MCF 10A (cell line): ENCODE data around the gene NECAB3. TPM values are rescaled to one million over a fixed set of nuclear protein-coding genes. Genes with fewer than 3 reads are reported as not detected.

Experiments used
- BruUV-seq: library from RNA; stranded (reverse); fragments of 400-500 nt; replicated peaks from 2 replicates; lab custom pipeline; 2021; lab: Mats Ljungman, UMichigan
- CTCF ChIA-PET: fragments of 300-600 bp; sonication (Branson Sonifier 250); formaldehyde crosslinking; extraction: SDS; loops from one replicate; lab custom pipeline; 2021; ENCODE audit warnings: antibody characterized with exemption, inconsistent platforms; lab: Yijun Ruan, JAX
- POLR2A ChIA-PET: fragments of 300-600, 350-650 bp; sonication (Branson Sonifier 250); formaldehyde crosslinking; extraction: SDS; loops from one replicate; lab custom pipeline; 2020; ENCODE audit warnings: antibody characterized with exemption, inconsistent platforms; lab: Yijun Ruan, JAX
- DNase-seq: peaks from one replicate; pipeline ENCODE4 v3.0.0-alpha.2; 2018; ENCODE audit not compliant: unreplicated experiment
- H3K27ac Mint-ChIP-seq: one replicate; pipeline ENCODE4 v1.8.0; 2022; ENCODE audit warnings: mild to moderate bottlenecking, low read depth, mixed read lengths; ENCODE audit not compliant: unreplicated experiment
- H3K27me3 Mint-ChIP-seq: one replicate; pipeline ENCODE4 v1.8.0; 2022; ENCODE audit warnings: mixed read lengths; ENCODE audit not compliant: insufficient read depth, unreplicated experiment
- H3K36me3 Mint-ChIP-seq: one replicate; pipeline ENCODE4 v1.8.0; 2022; ENCODE audit warnings: mild to moderate bottlenecking, moderate library complexity, mixed read lengths; ENCODE audit not compliant: insufficient read depth, unreplicated experiment
- H3K4me1 Mint-ChIP-seq: one replicate; pipeline ENCODE4 v1.8.0; 2022; ENCODE audit warnings: mixed read lengths; ENCODE audit not compliant: insufficient read depth, unreplicated experiment
- H3K4me3 Mint-ChIP-seq: one replicate; pipeline ENCODE4 v1.8.0; 2022; ENCODE audit warnings: mild to moderate bottlenecking, moderate library complexity, mixed read lengths; ENCODE audit not compliant: unreplicated experiment
- H3K9me3 Mint-ChIP-seq: one replicate; pipeline ENCODE4 v1.8.0; 2022; ENCODE audit warnings: mixed read lengths; ENCODE audit not compliant: unreplicated experiment
- CTCF ChIP-seq: fragments of 200-600 bp; IDR thresholded peaks from one replicate; pipeline ENCODE4 v1.8.0; 2022; ENCODE audit warnings: antibody characterized with exemption, mild to moderate bottlenecking; ENCODE audit not compliant: unreplicated experiment
- intact Hi-C: fragments of 100-400 bp; cut with micrococcal nuclease; formaldehyde crosslinking; loops from 2 replicates; pipeline ENCODE4 v1.14.1; 2022
- total RNA-seq: library from RNA; stranded (reverse); gene quantifications from 2 replicates; pipeline ENCODE4 v1.2.3, GENCODE V29; 2022

Gene NECAB3
- total RNA-seq, 1 experiment from 2014 or later = 15.1 TPM

- peak; percentile 11 for DNase-seq
- peak overlapping the region; percentile 0 for H3K27ac Mint-ChIP-seq
- H3K36me3 Mint-ChIP-seq = peaks cover 17% of the 10 kb centered on the region
- CTCF ChIA-PET = interaction anchor here (0.5 to 2.4 kb wide), 8 partner anchors 15 to 1996 kb away, joined by 3 to 7 read pairs (median 3); partner anchors contain the start of gene E2F1
- POLR2A ChIA-PET = interaction anchor here (0.5 to 3.2 kb wide), 21 partner anchors 10 to 900 kb away, joined by 3 to 37 read pairs (median 5); partner anchors contain the start of genes ACTL10, CHMP4B, EIF2S2 and MAPRE1
- no peak for TF ChIP-seq CTCF
- intact Hi-C loops = no loop called here
- H3K4me3 Mint-ChIP-seq = peak overlapping the region; percentile 67
- no peaks in the 10 kb centered on the region for H3K27me3 Mint-ChIP-seq
- H3K9me3 Mint-ChIP-seq = peaks cover 7% of the 10 kb centered on the region
- peaks cover 9% of the 10 kb centered on the region for H3K4me1 Mint-ChIP-seq
- BruUV-seq = TSS peak; percentile 86
Measured at GRCh38 chr20:33719277-33719988, 45.2 kb upstream of the NECAB3 start.

GRCh38 chr20:33716498-33716897, 42.3 kb upstream of the NECAB3 start:
- no peak overlapping the region for H3K4me3 Mint-ChIP-seq
- no peak for TF ChIP-seq CTCF
- DNase-seq = no peak
- H3K4me1 Mint-ChIP-seq = peaks cover 9% of the 10 kb centered on the region
- H3K9me3 Mint-ChIP-seq = peaks cover 7% of the 10 kb centered on the region
- H3K36me3 Mint-ChIP-seq = peaks cover 28% of the 10 kb centered on the region
- intact Hi-C loops = no loop called here
- CTCF ChIA-PET = interaction anchor here (0.6 to 1.6 kb wide), 3 partner anchors 31 to 353 kb away, joined by 3 to 4 read pairs (median 3); no protein-coding TSS in a partner anchor
- H3K27me3 Mint-ChIP-seq = no peaks in the 10 kb centered on the region
- H3K27ac Mint-ChIP-seq = no peak overlapping the region
- POLR2A ChIA-PET = no interaction called here
- BruUV-seq = no TSS peak

- H3K9me3 Mint-ChIP-seq = no peaks in the 10 kb centered on the region
- TF ChIP-seq CTCF = no peak
Measured at GRCh38 chr20:33713865-33714367, 39.7 kb upstream of the NECAB3 start.

GRCh38 chr20:33711446-33711738, 37.2 kb upstream of the NECAB3 start:
- Mint-ChIP-seq H3K36me3 (peaks cover 31% of the 10 kb centered on the region), H3K4me1 (peaks cover 17% of the 10 kb centered on the region)
- CTCF ChIA-PET = interaction anchor here (0.6 kb wide), 1 partner anchor 292 kb away, joined by 3 read pairs; no protein-coding TSS in a partner anchor

More at GRCh38 chr20:33713865-33714367, 39.7 kb upstream of the NECAB3 start:
- BruUV-seq = no TSS peak
- intact Hi-C loops = no loop called here
- Mint-ChIP-seq H3K4me1 (peaks cover 20% of the 10 kb centered on the region), H3K4me3 (no peak overlapping the region), H3K27ac (no peak overlapping the region), H3K27me3 (no peaks in the 10 kb centered on the region), H3K36me3 (peaks cover 31% of the 10 kb centered on the region)
- no peak for DNase-seq
- ChIA-PET CTCF (interaction anchor here (0.7 kb wide), 1 partner anchor 39 kb away, joined by 3 read pairs; no protein-coding TSS in a partner anchor), POLR2A (no interaction called here)

More at GRCh38 chr20:33711446-33711738, 37.2 kb upstream of the NECAB3 start:
- H3K9me3 Mint-ChIP-seq = no peaks in the 10 kb centered on the region
- no peak for DNase-seq
- no peak overlapping the region for H3K4me3 Mint-ChIP-seq
- H3K27ac Mint-ChIP-seq = no peak overlapping the region
- intact Hi-C loops = no loop called here
- no TSS peak for BruUV-seq
- POLR2A ChIA-PET = no interaction called here
- H3K27me3 Mint-ChIP-seq = no peaks in the 10 kb centered on the region
- no peak for TF ChIP-seq CTCF
